NCI-H446 treated with DMSO at 0.1 percent for 48 hours (cell line): ENCODE results near the gene MRGPRE.

Experiments used
- DNase-seq: peaks from one replicate; lab custom pipeline; 2025; lab: John Stamatoyannopoulos, UW

The MRGPRE gene

DNA sequence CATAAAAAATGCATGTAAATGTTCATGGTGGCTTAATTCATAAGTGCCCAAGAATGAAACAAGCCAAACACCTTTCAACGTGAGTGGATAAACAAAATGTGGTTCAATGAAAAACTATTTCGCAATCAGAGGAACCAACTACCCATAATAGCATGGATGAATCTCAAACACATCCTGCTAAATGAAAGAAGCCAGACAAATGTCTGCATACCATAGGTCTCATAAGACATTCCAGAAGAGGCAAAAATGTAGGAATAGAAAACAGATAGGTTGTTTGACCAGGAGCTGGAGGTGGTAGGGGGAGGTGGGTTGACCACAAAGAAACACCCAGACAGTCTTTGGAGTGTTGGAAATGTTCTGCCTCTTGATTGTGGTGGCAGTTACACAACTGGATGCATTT is 53.9 kb downstream of the MRGPRE start:
- DNase-seq, result no peak

DNA sequence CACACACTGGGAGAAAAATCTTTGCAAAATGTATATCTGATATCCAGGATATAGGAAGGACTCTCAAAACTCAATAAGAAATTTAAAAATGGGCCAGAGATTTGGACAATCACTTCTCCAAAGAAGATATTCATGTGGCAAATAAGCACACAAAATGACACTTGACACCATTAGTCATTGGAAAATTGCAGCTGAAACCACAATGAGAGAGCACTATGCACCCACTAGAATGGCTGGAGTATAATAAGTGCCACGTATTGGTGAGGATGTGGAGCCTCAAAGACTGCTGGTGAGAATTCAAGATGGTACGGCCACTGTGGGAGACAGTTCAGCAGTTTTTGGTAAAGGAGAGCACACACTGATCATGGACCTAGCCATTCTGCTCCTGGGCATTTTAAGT is 54.3 kb downstream of the MRGPRE start:
- DNase-seq, result no peak
